GM21360 (cell line): ENCODE measurements around the gene JAKMIP1.

Source experiments
- ATAC-seq: cut with Tn5 transposase; IDR thresholded peaks from one replicate; pipeline ENCODE4 v1.9.1; 2021; ENCODE audit warnings: mild to moderate bottlenecking, moderate library complexity; ENCODE audit not compliant: unreplicated experiment

JAKMIP1 gene

DNA sequence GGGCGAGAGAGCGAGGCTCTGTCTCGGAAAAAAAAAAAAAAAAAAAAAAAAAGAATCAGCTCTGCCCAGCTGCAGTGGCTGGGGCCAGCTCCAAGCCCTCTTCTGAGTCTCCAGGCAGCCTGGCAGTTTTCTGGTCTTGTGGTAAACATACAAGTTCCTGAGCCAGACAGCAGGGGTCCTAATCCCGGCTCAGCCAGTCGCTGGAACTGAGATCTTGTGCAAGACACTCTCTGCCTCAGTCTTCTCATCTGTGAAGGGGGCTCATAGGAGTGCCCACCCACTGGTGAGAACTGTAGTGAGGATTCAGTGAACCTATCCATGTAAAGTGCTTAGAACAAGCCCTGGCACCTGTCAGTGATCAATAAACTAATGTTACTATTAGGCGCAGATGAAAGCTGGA lies 223.9 kb downstream of the JAKMIP1 start:
- ATAC-seq = no peak
